ENCODE results near the gene MALRD1.

GRCh38 chr10:19194866-19195265 lies 146.3 kb downstream of the MALRD1 start:
- TF ChIP-seq CBX5 (IDR thresholded peaks at IDR 0.05; ENCODE audit: low read depth, low read length) (no peak), SIX5 (IDR thresholded peaks at IDR 0.05; ENCODE audit: low read depth, low read length) (no peak)
- TF ChIP-seq, protein P1, sequence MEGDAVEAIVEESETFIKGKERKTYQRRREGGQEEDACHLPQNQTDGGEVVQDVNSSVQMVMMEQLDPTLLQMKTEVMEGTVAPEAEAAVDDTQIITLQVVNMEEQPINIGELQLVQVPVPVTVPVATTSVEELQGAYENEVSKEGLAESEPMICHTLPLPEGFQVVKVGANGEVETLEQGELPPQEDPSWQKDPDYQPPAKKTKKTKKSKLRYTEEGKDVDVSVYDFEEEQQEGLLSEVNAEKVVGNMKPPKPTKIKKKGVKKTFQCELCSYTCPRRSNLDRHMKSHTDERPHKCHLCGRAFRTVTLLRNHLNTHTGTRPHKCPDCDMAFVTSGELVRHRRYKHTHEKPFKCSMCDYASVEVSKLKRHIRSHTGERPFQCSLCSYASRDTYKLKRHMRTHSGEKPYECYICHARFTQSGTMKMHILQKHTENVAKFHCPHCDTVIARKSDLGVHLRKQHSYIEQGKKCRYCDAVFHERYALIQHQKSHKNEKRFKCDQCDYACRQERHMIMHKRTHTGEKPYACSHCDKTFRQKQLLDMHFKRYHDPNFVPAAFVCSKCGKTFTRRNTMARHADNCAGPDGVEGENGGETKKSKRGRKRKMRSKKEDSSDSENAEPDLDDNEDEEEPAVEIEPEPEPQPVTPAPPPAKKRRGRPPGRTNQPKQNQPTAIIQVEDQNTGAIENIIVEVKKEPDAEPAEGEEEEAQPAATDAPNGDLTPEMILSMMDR (IDR thresholded peaks at IDR 0.05; ENCODE audit: control extremely low read depth in 1 of 3, insufficient read depth in 1 of 3, low read depth in 1 of 3, low read length in 3 of 3): no peak
